HEK293 (cell line): ENCODE results near the gene NOC4L.

Experiments used
- HOXA7 ChIP-seq: sonication (generic); formaldehyde crosslinking; IDR thresholded peaks from 2 replicates; pipeline ENCODE4 v1.8.1; 2022; ENCODE audit warnings: missing genetic modification reagents, borderline replicate concordance
- OSR2 ChIP-seq: fragments of 450-650 bp; formaldehyde crosslinking; IDR thresholded peaks from 2 replicates; pipeline ENCODE4 v1.5.1; 2016; ENCODE audit warnings: missing biosample characterization, missing genetic modification characterization
- PBX3 ChIP-seq: sonication (generic); formaldehyde crosslinking; IDR thresholded peaks from 2 replicates; pipeline ENCODE4 v1.8.1; 2022; ENCODE audit warnings: mild to moderate bottlenecking, moderate library complexity, missing genetic modification reagents
- ZFP37 ChIP-seq: fragments of 450-650 bp; formaldehyde crosslinking; IDR thresholded peaks from 2 replicates; pipeline ENCODE4 v1.5.1; 2016; ENCODE audit warnings: missing biosample characterization, missing genetic modification characterization
- ZNF18 ChIP-seq: fragments of 450-650 bp; formaldehyde crosslinking; IDR thresholded peaks from 2 replicates; pipeline ENCODE4 v1.5.1; 2016; ENCODE audit warnings: missing biosample characterization, missing genetic modification characterization
- ZNF274 ChIP-seq, 2 experiments: fragments of 200-500 bp in 1 of 2; fragments of 450-650 bp in 1 of 2; sonication (Bioruptor generic) in 1 of 2; formaldehyde crosslinking in 1 of 2; IDR thresholded peaks; 2 replicates each; pipeline versions ENCODE4 v1.5.1 to v1.6.1; 2014 to 2016; ENCODE audit warnings: borderline replicate concordance in 1 of 2, inconsistent platforms in 1 of 2, low read length in 1 of 2, missing biosample characterization in 1 of 2, missing genetic modification characterization in 1 of 2
- ZNF558 ChIP-seq: fragments of 450-650 bp; formaldehyde crosslinking; IDR thresholded peaks from 2 replicates; pipeline ENCODE4 v1.5.1; 2016; ENCODE audit warnings: missing biosample characterization, missing genetic modification characterization
- ZNF580 ChIP-seq: fragments of 450-650 bp; formaldehyde crosslinking; IDR thresholded peaks from 2 replicates; pipeline ENCODE4 v1.5.1; 2016; ENCODE audit warnings: missing biosample characterization, missing genetic modification characterization
- TF ChIP-seq, protein P1 (sequence below): fragments of 450-650 bp; formaldehyde crosslinking; IDR thresholded peaks from 2 replicates; pipeline ENCODE4 v1.5.1; 2016; ENCODE audit warnings: missing biosample characterization, missing genetic modification characterization
- TF ChIP-seq, protein P2 (sequence below): fragments of 450-650 bp; formaldehyde crosslinking; IDR thresholded peaks from 2 replicates; pipeline ENCODE4 v1.5.1; 2016; ENCODE audit warnings: missing biosample characterization, missing genetic modification characterization

DNA sequence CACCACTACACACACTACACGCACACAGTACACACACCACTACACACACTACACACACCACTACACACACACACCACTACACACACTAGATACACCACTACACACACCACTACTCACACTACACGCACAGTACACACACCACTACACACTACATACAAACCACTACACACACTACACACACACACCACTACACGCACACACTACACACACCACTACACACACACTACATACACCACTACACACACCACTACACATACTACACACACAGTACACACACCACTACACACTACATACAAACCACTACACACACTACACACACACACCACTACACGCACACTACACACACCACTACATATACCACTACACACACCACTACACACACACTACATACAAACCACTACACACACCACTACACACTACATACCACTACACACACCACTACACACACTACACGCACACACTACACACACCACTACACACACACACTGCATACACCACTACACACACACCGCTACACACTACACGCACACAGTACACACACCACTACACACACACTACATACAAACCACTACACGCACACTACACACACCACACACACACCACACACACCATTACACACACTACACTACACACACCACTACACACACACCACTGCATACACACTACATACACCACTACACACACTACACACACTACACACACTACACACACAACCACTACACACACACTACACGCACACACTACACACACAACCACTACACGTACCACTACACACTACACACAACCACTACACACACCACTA, 11.7 kb downstream of the NOC4L start:
- TF ChIP-seq, protein P1, sequence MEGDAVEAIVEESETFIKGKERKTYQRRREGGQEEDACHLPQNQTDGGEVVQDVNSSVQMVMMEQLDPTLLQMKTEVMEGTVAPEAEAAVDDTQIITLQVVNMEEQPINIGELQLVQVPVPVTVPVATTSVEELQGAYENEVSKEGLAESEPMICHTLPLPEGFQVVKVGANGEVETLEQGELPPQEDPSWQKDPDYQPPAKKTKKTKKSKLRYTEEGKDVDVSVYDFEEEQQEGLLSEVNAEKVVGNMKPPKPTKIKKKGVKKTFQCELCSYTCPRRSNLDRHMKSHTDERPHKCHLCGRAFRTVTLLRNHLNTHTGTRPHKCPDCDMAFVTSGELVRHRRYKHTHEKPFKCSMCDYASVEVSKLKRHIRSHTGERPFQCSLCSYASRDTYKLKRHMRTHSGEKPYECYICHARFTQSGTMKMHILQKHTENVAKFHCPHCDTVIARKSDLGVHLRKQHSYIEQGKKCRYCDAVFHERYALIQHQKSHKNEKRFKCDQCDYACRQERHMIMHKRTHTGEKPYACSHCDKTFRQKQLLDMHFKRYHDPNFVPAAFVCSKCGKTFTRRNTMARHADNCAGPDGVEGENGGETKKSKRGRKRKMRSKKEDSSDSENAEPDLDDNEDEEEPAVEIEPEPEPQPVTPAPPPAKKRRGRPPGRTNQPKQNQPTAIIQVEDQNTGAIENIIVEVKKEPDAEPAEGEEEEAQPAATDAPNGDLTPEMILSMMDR = no peak
- no peak for TF ChIP-seq HOXA7
- TF ChIP-seq, protein P2, sequence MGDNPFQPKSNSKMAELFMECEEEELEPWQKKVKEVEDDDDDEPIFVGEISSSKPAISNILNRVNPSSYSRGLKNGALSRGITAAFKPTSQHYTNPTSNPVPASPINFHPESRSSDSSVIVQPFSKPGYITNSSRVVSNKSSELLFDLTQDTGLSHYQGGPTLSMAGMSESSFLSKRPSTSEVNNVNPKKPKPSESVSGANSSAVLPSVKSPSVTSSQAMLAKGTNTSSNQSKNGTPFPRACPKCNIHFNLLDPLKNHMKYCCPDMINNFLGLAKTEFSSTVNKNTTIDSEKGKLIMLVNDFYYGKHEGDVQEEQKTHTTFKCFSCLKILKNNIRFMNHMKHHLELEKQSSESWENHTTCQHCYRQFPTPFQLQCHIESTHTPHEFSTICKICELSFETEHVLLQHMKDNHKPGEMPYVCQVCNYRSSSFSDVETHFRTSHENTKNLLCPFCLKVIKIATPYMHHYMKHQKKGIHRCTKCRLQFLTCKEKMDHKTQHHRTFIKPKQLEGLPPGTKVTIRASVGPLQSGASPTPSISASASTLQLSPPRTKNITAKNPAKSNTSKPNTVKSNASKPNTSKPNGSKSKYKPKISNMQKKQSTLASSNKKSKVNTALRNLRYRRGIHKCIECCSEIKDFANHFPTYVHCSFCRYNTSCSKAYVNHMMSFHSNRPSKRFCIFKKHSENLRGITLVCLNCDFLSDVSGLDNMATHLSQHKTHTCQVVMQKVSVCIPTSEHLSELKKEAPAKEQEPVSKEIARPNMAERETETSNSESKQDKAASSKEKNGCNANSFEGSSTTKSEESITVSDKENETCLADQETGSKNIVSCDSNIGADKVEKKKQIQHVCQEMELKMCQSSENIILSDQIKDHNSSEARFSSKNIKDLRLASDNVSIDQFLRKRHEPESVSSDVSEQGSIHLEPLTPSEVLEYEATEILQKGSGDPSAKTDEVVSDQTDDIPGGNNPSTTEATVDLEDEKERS (tag by site-specific recombination) = no peak
- no peak for TF ChIP-seq PBX3 (CRISPR knock-in tag)
- no peak for TF ChIP-seq ZNF274 (IDR thresholded peaks at IDR 0.05; ENCODE audit: low read length)
- TF ChIP-seq ZNF274 (tag by site-specific recombination; IDR thresholded peaks at IDR 0.05; ENCODE audit: borderline replicate concordance) = peak; percentile 8; the same call in 1 of the 2 replicates
- no peak for TF ChIP-seq ZFP37
- TF ChIP-seq ZNF558 (tag by site-specific recombination) = no peak
- no peak for TF ChIP-seq OSR2 (tag by site-specific recombination)
- TF ChIP-seq ZNF18 (tag by site-specific recombination) = peak; percentile 76
- TF ChIP-seq ZNF580 (tag by site-specific recombination) = no peak
